Astrocyte (in vitro differentiated cells and primary cell): Measurements from ENCODE around the gene TEX29.

Source experiments
- EZH2 ChIP-seq: IDR thresholded peaks from 2 replicates; pipeline ENCODE4 v1.6.1; 2012; ENCODE audit warnings: mild to moderate bottlenecking, low read length, inconsistent platforms; ENCODE audit not compliant: insufficient read depth
- TF ChIP-seq, protein P1 (sequence below): IDR thresholded peaks from 2 replicates; pipeline ENCODE4 v1.5.1; 2011; ENCODE audit warnings: low read depth, mild to moderate bottlenecking, inconsistent platforms, low read length, moderate library complexity; ENCODE audit not compliant: insufficient read depth

DNA sequence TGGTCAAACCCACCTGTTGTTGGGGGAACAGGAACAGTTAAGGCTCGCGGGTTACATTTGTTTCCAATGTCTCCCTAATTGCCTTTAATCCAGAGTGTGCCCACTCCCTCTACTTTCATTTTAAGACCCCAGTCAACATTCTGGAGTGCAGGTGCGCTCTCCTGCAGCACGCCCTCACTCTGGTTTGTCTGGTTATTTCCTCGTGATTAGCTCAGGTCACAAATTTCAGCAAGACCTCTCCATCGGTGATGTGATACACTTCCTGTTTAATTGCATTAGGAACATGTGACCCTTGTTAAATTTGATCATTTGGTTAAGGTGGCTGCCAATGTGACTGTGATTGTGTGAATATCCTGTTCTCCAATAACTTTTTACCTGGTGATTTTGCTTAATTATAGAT is 53.0 kb downstream of the TEX29 start:
- TF ChIP-seq, protein P1, sequence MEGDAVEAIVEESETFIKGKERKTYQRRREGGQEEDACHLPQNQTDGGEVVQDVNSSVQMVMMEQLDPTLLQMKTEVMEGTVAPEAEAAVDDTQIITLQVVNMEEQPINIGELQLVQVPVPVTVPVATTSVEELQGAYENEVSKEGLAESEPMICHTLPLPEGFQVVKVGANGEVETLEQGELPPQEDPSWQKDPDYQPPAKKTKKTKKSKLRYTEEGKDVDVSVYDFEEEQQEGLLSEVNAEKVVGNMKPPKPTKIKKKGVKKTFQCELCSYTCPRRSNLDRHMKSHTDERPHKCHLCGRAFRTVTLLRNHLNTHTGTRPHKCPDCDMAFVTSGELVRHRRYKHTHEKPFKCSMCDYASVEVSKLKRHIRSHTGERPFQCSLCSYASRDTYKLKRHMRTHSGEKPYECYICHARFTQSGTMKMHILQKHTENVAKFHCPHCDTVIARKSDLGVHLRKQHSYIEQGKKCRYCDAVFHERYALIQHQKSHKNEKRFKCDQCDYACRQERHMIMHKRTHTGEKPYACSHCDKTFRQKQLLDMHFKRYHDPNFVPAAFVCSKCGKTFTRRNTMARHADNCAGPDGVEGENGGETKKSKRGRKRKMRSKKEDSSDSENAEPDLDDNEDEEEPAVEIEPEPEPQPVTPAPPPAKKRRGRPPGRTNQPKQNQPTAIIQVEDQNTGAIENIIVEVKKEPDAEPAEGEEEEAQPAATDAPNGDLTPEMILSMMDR = no peak
- no peak for TF ChIP-seq EZH2
